PC-3 (cell line): ENCODE results near the gene NDUFAF8. TPM values are rescaled to one million over a fixed set of nuclear protein-coding genes. Genes with fewer than 3 reads are reported as not detected.

Experiments used
- ATAC-seq: fragments of 200-7000 bp; cut with Tn5 transposase; 2 replicates; pipeline ENCODE4 v1.9.1; 2020; ENCODE audit warnings: mild to moderate bottlenecking, moderate library complexity
- BruUV-seq: library from RNA; stranded (reverse); fragments of 400-500 nt; replicated peaks from 2 replicates; lab custom pipeline; 2021; lab: Mats Ljungman, UMichigan
- CTCF ChIA-PET: fragments of 300-600 bp; sonication (Branson Sonifier 250); formaldehyde crosslinking; loops from one replicate; lab custom pipeline; 2022; ENCODE audit warnings: antibody characterized with exemption; lab: Charles Lee
- POLR2A ChIA-PET: fragments of 300-600 bp; sonication (Branson Sonifier 250); formaldehyde crosslinking; loops from one replicate; lab custom pipeline; 2022; ENCODE audit warnings: antibody characterized with exemption; ENCODE audit not compliant: unreplicated experiment; lab: Charles Lee
- DNase-seq: peaks from one replicate; pipeline ENCODE4 v3.0.0-alpha.2; 2015
- H2AFZ ChIP-seq: fragments of 300-600 bp; sonication (generic); 2 replicates; pipeline ENCODE4 v1.6.0; 2016; ENCODE audit warnings: antibody characterized with exemption, low read length
- H3F3A ChIP-seq: fragments of 300-600 bp; sonication (generic); one replicate; pipeline ENCODE4 v1.6.0; 2017; ENCODE audit warnings: antibody characterized with exemption, low read length, control low read depth, mild to moderate bottlenecking; ENCODE audit not compliant: unreplicated experiment
- H3K27ac ChIP-seq: fragments of 300-600 bp; sonication (generic); 2 replicates; pipeline ENCODE4 v1.5.1; 2016; ENCODE audit warnings: mild to moderate bottlenecking, low read length
- H3K27me3 ChIP-seq: fragments of 300-600 bp; sonication (generic); 2 replicates; pipeline ENCODE4 v1.6.1; 2016; ENCODE audit warnings: low read length, mixed read lengths
- H3K36me3 ChIP-seq: fragments of 300-600 bp; sonication (generic); 2 replicates; pipeline ENCODE4 v1.6.1; 2016; ENCODE audit warnings: low read depth, mixed run types, low read length, mixed read lengths
- H3K4me1 ChIP-seq: fragments of 300-600 bp; sonication (generic); 2 replicates; pipeline ENCODE4 v1.5.1; 2016; ENCODE audit warnings: low read length; ENCODE audit not compliant: insufficient read depth
- H3K4me2 ChIP-seq: fragments of 300-600 bp; sonication (generic); 2 replicates; pipeline ENCODE4 v1.6.0; 2016; ENCODE audit warnings: low read length
- H3K4me3 ChIP-seq: fragments of 300-600 bp; sonication (generic); 2 replicates; pipeline ENCODE4 v1.5.1; 2016; ENCODE audit warnings: mild to moderate bottlenecking, low read length, mixed read lengths
- H3K79me2 ChIP-seq: fragments of 300-600 bp; sonication (generic); 2 replicates; pipeline ENCODE4 v1.6.1; 2017; ENCODE audit warnings: low read length, mixed read lengths
- H3K9ac ChIP-seq: fragments of 300-600 bp; sonication (generic); 2 replicates; pipeline ENCODE4 v1.6.0; 2016; ENCODE audit warnings: mild to moderate bottlenecking, low read length
- H3K9me2 ChIP-seq: fragments of 300-600 bp; sonication (generic); replicated peaks from 2 replicates; pipeline ENCODE4 v1.6.1; 2016; ENCODE audit warnings: mixed run types, low read length, mixed read lengths
- H3K9me3 ChIP-seq: fragments of 300-600 bp; sonication (generic); 2 replicates; pipeline ENCODE4 v1.6.1; 2016; ENCODE audit warnings: low read length, mixed read lengths
- H4K20me1 ChIP-seq: fragments of 300-600 bp; sonication (generic); 2 replicates; pipeline ENCODE4 v1.6.1; 2016; ENCODE audit warnings: low read length, mixed read lengths
- CTCF ChIP-seq: fragments of 300-600 bp; sonication (generic); conservative IDR thresholded peaks from 2 replicates; pipeline ENCODE4 v1.5.1; 2017; ENCODE audit warnings: antibody characterized with exemption, low read depth, mild to moderate bottlenecking, low read length
- EZH2 ChIP-seq: fragments of 300-600 bp; sonication (generic); IDR thresholded peaks from one replicate; pipeline ENCODE4 v1.6.1; 2017; ENCODE audit warnings: antibody characterized with exemption, mild to moderate bottlenecking, low read length; ENCODE audit not compliant: unreplicated experiment
- EZH2phosphoT487 ChIP-seq: fragments of 300-600 bp; sonication (generic); IDR thresholded peaks from 2 replicates; pipeline ENCODE4 v1.6.1; 2018; ENCODE audit warnings: mild to moderate bottlenecking, antibody characterized with exemption, low read length, borderline replicate concordance
- intact Hi-C: fragments of 100-400 bp; cut with micrococcal nuclease; formaldehyde crosslinking; loops from 2 replicates; pipeline ENCODE4 v1.9.0; 2023
- total RNA-seq: library from RNA; depleted of rRNA; stranded (reverse); fragments of >200 nt; gene quantifications from 2 replicates; pipeline ENCODE4 v1.2.3, GENCODE V29; 2014

Gene NDUFAF8
- total RNA-seq, 1 experiment from 2014 or later = 125 TPM

- Histone ChIP-seq H2AFZ (no peak overlapping the region), H3K27ac (no peak overlapping the region), H3K79me2 (no peaks in the 10 kb centered on the region), H3K4me3 (no peak overlapping the region), H4K20me1 (no peaks in the 10 kb centered on the region), H3K36me3 (peaks cover 6% of the 10 kb centered on the region), H3K27me3 (no peaks in the 10 kb centered on the region), H3F3A (no peaks in the 10 kb centered on the region), H3K4me2 (no peak overlapping the region), H3K9me3 (no peaks in the 10 kb centered on the region), H3K9ac (no peak overlapping the region), H3K4me1 (0 out of 2 replicates have a peak, but pooled peaks cover 3% of the 10 kb centered on the region), H3K9me2 (no peaks in the 10 kb centered on the region)
- intact Hi-C loops = loop anchor here (10.0 kb wide), 1 partner anchor 136 kb away; the partner anchor contains the start of gene BAHCC1
- no peak for DNase-seq
- TF ChIP-seq EZH2 (no peak), CTCF (no peak)
- no peak for ATAC-seq
- BruUV-seq = no TSS peak
- POLR2A ChIA-PET = no interaction called here
- CTCF ChIA-PET = interaction anchor here (0.5 kb wide), 1 partner anchor 116 kb away, joined by 7 read pairs; no protein-coding TSS in a partner anchor
Measured at GRCh38 chr17:81259058-81259605, 20.0 kb downstream of the NDUFAF8 start.

- intact Hi-C loops = no loop called here
- Histone ChIP-seq H3F3A (no peaks in the 10 kb centered on the region), H3K4me2 (no peak overlapping the region), H3K27ac (no peak overlapping the region), H3K36me3 (peaks cover 6% of the 10 kb centered on the region), H4K20me1 (no peaks in the 10 kb centered on the region), H3K79me2 (no peaks in the 10 kb centered on the region), H3K9me3 (no peaks in the 10 kb centered on the region), H2AFZ (no peak overlapping the region), H3K9me2 (no peaks in the 10 kb centered on the region), H3K4me1 (0 out of 2 replicates have a peak, but pooled peaks cover 2% of the 10 kb centered on the region), H3K4me3 (no peak overlapping the region), H3K27me3 (no peaks in the 10 kb centered on the region), H3K9ac (no peak overlapping the region)
- no TSS peak for BruUV-seq
- no peak for DNase-seq
- no peak for TF ChIP-seq CTCF
- no peak for TF ChIP-seq EZH2
- TF ChIP-seq EZH2phosphoT487 = no peak
- ChIA-PET POLR2A (no interaction called here), CTCF (no interaction called here)
- ATAC-seq = no peak
Measured at GRCh38 chr17:81260171-81260570, 21.1 kb downstream of the NDUFAF8 start.

- H3K27me3 ChIP-seq = no peaks in the 10 kb centered on the region
- DNase-seq = no peak
- no peaks in the 10 kb centered on the region for H3F3A ChIP-seq
- no TSS peak for BruUV-seq
- H2AFZ ChIP-seq = no peak overlapping the region
- H3K9me2 ChIP-seq = no peaks in the 10 kb centered on the region
- ChIA-PET CTCF (no interaction called here), POLR2A (no interaction called here)
- H3K27ac ChIP-seq = no peak overlapping the region
- H3K9ac ChIP-seq = no peak overlapping the region
- ATAC-seq = no peak
- peaks cover 6% of the 10 kb centered on the region for H3K36me3 ChIP-seq
- no peak for TF ChIP-seq EZH2phosphoT487
- intact Hi-C loops = no loop called here
- no peaks in the 10 kb centered on the region for H4K20me1 ChIP-seq
- H3K9me3 ChIP-seq = no peaks in the 10 kb centered on the region
- H3K4me2 ChIP-seq = no peak overlapping the region
- no peak overlapping the region for H3K4me3 ChIP-seq
- H3K79me2 ChIP-seq = no peaks in the 10 kb centered on the region
- no peaks in the 10 kb centered on the region for H3K4me1 ChIP-seq
Measured at GRCh38 chr17:81260641-81261040, 21.5 kb downstream of the NDUFAF8 start.
